NCI-H82 (cell line): ENCODE data around the gene THBD.

ENCODE experiments used
- DNase-seq: peaks from one replicate; lab custom pipeline; 2025; lab: John Stamatoyannopoulos, UW

The THBD gene, protein sequence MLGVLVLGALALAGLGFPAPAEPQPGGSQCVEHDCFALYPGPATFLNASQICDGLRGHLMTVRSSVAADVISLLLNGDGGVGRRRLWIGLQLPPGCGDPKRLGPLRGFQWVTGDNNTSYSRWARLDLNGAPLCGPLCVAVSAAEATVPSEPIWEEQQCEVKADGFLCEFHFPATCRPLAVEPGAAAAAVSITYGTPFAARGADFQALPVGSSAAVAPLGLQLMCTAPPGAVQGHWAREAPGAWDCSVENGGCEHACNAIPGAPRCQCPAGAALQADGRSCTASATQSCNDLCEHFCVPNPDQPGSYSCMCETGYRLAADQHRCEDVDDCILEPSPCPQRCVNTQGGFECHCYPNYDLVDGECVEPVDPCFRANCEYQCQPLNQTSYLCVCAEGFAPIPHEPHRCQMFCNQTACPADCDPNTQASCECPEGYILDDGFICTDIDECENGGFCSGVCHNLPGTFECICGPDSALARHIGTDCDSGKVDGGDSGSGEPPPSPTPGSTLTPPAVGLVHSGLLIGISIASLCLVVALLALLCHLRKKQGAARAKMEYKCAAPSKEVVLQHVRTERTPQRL

DNA sequence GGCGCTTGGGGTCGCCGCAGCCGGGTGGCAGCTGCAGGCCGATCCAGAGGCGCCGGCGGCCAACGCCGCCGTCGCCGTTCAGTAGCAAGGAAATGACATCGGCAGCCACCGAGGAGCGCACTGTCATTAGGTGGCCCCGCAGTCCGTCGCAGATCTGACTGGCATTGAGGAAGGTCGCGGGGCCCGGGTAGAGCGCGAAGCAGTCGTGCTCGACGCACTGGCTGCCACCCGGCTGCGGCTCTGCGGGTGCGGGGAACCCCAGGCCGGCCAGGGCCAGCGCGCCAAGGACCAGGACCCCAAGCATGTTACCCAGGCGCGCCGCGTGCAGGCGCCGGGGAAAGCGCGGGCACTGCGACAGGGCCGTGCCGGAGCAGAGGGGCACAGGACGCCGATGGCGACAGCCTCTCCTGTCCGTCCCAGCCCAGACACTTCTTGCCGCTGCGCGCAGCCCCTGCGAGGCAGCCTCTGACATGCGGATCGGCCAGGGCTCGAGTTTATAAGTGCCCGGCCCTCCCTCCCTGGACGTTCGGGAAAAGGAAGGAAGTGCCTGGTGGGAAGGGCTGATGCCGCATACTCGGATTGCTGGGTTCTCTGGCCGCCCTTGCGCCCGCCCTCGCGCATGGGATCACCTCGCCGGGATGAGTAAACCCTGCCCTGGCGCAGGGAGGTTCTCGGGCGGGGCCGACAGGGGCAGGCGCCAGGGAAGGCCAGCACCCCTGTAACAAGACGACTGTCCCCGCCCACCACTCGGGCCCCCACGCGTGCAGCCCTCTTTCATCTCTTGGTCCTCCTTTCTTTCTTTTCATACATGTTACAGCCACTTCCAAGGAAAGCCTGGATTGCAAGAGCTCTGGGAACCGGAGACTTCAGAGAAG, at the start of gene THBD:
Gene THBD (minus strand): TSS at position 472 of the 875 bp plus-strand sequence. CDS start 168 bp downstream, at position 304.
- DNase-seq, result no peak

- no peak for DNase-seq
Measured at GRCh38 chr20:23097636-23098580, 48.4 kb upstream of the THBD start.

DNA sequence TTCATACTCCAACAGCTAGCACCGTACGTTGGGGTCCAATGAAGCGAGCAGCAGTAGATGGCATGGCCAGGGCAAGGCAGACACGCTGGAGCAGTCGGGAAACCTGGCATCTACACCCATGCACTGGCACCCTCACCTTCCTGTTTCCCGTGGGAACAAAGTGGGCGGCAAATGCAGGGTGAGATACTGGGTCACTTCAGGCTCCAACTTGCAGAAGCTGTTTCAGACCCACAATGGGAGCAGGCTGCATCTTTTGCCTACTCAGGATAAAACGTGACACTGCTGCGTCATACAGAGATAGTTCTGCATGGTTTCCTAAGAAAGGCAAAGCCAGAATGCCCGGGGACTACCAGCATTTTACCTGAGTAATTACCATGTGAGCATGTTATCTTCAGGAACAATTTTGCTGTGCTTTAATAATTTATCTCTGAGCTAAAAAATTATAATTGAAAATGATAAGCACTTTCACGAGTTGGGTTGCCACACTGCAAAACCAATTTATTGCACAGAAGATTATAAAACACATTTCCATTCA, 47.6 kb upstream of the THBD start:
- DNase-seq, result no peak

DNA sequence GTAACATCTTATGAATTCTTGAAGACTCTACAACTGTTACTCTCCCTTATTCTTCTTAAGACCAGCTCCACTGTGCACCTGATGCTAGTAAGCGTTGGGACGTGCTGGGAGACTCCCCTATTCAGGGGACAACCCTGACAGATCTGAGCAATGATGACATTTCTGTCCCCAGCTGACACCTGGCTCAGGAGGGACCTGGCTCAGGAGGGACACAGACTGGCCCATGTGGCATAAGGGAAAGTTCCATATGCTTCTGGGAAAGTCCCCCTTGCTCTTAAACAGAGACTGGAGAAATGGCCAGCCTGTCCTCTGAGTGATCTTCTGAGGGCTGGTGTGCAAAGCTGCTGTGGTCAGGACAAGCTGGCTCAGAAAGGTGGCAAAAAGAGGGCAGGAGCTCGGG, 46.6 kb upstream of the THBD start:
- no peak for DNase-seq

- DNase-seq, result no peak
Measured at GRCh38 chr20:23095499-23095898, 46.0 kb upstream of the THBD start.

GRCh38 chr20:23094927-23095326, 45.5 kb upstream of the THBD start:
- DNase-seq, result no peak

DNA sequence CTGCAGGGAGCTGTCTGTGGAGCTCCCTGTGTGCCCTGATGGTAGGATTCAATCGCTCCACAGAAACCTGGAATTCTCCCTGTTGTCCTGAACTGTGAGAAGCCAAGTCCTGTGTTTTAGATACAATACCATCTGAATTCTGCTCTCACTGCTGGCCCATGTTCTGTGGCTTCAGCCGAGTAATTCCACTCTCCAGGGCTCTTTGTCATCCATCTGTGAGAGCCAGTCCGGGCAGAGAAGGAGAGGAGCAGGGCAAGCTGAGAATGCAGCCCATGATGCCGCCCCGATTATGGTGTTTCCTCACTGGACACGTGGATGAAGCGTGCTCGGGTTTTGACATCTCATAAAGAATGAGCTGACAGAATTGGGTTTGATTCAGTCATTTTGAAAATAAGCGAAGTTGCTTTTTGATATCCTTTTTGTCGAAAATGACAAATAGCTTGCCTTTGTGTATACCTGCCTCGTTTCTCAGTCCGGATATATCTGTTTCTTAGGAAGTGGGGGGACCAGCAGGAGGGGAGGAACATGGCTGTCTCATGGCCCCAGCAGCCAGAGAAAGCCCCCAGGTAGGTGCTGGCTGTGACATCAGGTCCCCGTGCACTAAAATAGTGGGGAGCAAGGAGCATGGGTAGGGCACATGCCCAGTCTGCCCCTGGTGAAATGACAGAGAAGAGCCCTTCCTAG, 44.9 kb upstream of the THBD start:
- DNase-seq, result no peak

DNA sequence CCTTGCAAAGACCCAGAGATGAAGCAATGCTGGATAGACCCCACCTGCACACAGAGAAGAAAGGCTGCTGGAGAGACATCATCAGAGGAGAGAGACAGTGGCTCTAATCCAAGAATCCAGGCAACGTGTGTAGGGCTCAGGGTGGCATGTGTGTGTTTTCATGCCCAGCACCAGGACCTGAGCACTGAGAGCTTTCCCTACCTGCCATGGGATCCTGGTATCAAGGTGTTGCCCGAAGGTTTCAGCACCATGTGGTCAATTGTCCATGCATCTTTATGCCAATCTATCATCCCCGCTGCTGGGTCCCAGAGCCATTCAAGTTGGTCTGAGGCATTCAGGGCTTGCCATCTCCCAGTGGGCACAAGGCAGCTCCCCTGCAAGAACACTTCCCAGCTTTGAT, 44.1 kb upstream of the THBD start:
- no peak for DNase-seq

- no peak for DNase-seq
Measured at GRCh38 chr20:23092861-23093495, 43.5 kb upstream of the THBD start.

- DNase-seq, result no peak
Measured at GRCh38 chr20:23092384-23092756, 42.9 kb upstream of the THBD start.

GRCh38 chr20:23091721-23092383, 42.4 kb upstream of the THBD start:
- no peak for DNase-seq

GRCh38 chr20:23090878-23091277, 41.4 kb upstream of the THBD start:
- DNase-seq, result no peak

DNA sequence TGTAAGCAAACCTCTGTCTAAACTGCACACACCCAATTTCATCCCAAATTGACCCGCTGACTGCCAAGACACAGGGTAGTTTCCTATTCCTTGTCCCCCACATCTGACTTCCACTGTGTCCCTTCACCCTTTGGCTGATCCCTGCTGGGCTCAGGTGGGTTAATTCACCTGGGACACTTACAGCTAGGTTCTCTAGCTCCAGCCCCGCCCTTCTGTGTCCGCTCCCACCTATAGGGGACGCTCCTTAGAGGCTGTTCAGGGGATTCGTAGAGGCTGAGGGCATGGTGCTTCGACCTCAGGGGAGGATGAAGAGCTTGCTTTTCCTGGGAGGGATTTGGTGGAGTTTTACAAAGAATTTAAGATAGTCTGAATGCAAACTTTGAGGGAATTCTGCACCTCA, 40.7 kb upstream of the THBD start:
- DNase-seq, result no peak

DNA sequence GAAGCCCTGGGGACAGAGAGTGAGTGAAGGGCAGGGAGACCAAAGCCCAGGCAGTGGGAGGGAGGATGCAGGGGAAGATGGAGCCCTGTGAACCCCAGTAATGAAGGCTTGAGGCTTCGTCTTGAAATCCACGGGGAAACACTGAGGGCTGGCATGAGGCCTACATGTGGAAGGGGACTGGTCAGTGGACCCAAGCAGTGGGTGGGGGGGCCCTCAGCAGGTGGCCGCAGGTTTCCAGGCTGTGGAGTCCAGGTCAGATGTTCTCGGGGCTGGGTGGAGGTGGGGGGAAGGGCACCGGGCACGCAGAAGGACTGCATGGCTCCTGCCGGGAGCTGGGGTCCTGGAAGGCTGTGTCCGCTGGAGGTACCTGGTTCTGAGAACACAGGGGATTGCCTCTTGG, 39.4 kb upstream of the THBD start:
- no peak for DNase-seq

- no peak for DNase-seq
Measured at GRCh38 chr20:23087587-23088251, 38.2 kb upstream of the THBD start.

DNA sequence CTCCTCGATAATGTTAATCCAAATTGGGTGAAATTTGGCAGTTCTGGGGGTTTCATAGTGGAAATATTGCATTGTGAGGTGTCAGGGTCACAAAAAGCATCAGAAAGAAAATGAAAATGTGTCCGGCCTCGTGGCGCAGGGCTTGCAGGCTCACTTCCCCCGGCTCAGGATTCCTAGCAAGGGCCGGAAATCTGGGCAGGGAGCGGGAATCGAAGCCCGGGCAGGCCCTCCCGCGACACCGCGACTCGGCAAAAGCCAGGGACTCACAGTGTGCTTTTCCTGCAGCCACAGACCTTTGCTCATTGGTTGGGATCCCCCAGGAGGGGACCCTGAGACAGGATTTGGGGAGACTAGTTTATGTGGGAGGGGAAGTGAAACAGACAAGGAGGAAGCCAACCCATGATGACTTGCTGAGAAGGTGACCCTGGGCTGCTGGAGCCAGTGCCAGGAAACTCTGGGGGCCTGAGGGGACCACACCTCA, 37.5 kb upstream of the THBD start:
- no peak for DNase-seq

GRCh38 chr20:23086056-23086566, 36.6 kb upstream of the THBD start, which contains the start of gene CD93:
TSS of gene CD93 (minus strand) at chr20:23086324. CDS start at chr20:23086192, 132 bp downstream.
- DNase-seq, result no peak

- no peak for DNase-seq
Measured at GRCh38 chr20:23085436-23086055, 36.1 kb upstream of the THBD start.
